Sigmoid colon (tissue), 4 donors: ENCODE data around the gene NPIPB2.

ENCODE experiments used
- POLR2A ChIP-seq, 2 donors: fragments of 450-650 bp; IDR thresholded peaks; one replicate each; pipeline ENCODE4 v1.6.1; 2016; ENCODE audit warnings: antibody characterized with exemption in 2 of 2, mild to moderate bottlenecking in 2 of 2, moderate library complexity in 2 of 2
- POLR2AphosphoS5 ChIP-seq, 4 donors: sonication (generic); formaldehyde crosslinking; IDR thresholded peaks; one replicate each; pipeline ENCODE4 v1.6.1; 2017; ENCODE audit warnings: antibody characterized with exemption in 4 of 4

DNA sequence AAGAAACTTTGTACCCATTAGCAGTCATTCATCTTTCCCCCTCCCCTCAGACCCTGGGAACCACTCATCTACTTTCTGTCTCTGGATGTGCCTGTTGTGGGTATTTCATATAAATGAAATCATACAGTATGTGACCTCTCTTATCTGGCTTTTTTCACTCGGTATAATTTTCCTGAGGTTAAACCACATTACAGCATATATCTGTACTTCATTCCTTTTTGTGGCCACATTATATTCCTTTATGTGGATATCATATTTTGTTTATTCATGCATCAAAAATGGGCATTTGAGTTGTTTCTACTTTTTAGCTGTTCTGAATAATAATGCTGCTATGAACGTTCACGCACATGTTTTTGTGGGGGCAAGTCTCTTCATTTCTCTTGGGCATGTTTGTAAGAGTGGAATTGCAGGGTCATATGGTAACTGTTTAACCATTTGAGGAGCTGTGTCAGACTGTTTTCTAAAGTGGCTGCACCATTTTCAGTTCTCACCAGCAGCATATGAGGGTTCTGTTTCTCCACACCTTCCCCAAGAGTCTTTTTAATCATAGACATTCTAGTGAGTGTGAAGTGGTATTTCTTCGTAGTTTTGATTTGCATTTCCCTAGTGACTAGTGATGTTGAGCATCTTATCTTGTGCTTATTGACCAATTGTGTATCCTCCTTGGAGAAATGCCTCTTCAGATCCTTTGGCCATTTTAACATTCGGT, 38.4 kb upstream of the NPIPB2 start:
- TF ChIP-seq POLR2A (IDR thresholded peaks at IDR 0.05) (no peak), POLR2AphosphoS5 (IDR thresholded peaks at IDR 0.05) (no peak)
